Measurements from ENCODE around the gene MRPS10. TPM values are rescaled to one million over a fixed set of nuclear protein-coding genes. Genes with fewer than 3 reads are reported as not detected.

MRPS10 gene
- total and polyA plus RNA-seq, 2 donors (not counting 3 experiments of a cell fraction or from before 2014, with no cell fraction given): 23.2 to 37.7 TPM

DNA sequence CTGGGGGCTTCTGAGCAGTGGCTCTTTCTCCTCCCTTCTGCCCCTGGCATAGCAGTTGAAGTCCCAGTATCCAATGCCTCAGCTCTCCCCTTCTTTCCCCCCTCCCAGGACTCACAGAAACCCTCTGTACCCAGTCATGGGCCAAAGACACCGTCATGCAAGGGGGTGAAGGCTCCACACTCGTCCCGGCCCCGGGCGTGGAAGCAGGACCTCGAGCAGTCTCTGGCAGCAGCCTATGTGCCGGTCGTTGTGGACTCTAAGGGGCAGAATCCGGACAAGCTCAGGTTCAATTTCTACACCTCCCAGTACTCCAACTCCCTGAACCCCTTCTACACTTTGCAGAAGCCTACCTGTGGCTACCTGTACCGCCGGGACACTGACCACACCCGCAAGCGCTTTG lies 54.8 kb downstream of the MRPS10 start:
- intact Hi-C loops (cut with micrococcal nuclease) (no loop called here), dilution Hi-C loops (cut with MboI; ENCODE audit: extremely low pct_ligation_motif_present, low sequenced_read_pairs) (no loop called here)
- no peak for DNase-seq (ENCODE audit: low read depth, low spot score)
- Histone ChIP-seq H3K27ac (ENCODE audit: insufficient read depth, low read depth, low read length) (no peak overlapping the region), H3K9me3 (replicated peaks; ENCODE audit: control insufficient read depth, insufficient read depth, low read length) (no peaks in the 10 kb centered on the region), H3K9ac (replicated peaks; ENCODE audit: extremely low read depth, insufficient read depth, low read length) (no peak overlapping the region), H3K4me3 (replicated peaks in 1 of 3; ENCODE audit: insufficient read depth in 1 of 3, low read depth in 1 of 3, low read length in 3 of 3) (no peak overlapping the region), H4K20me1 (replicated peaks; ENCODE audit: control insufficient read depth, extremely low read depth, insufficient read depth, low read length) (no peaks in the 10 kb centered on the region), H3K36me3 (ENCODE audit: control insufficient read depth in 2 of 2, extremely low read depth in 1 of 2, insufficient read depth in 2 of 2, low read length in 2 of 2) (no peaks in the 10 kb centered on the region), H3K9me1 (replicated peaks; ENCODE audit: control insufficient read depth, extremely low read depth, insufficient read depth, low read length) (no peaks in the 10 kb centered on the region), H3K4me2 (ENCODE audit: insufficient read depth, low read length) (no peak overlapping the region), H2AFZ (ENCODE audit: low read depth, low read length) (no peak overlapping the region), H3K79me2 (ENCODE audit: control insufficient read depth, insufficient read depth, low read length) (no peaks in the 10 kb centered on the region), H3K4me1 (ENCODE audit: control insufficient read depth, extremely low read depth, insufficient read depth, low read length) (no peaks in the 10 kb centered on the region), H3K27me3 (ENCODE audit: control insufficient read depth in 2 of 2, insufficient read depth in 2 of 2, low read length in 2 of 2) (peaks cover 4 to 5% of the 10 kb centered on the region in 2 experiments)
- ChIA-PET POLR2A (no interaction called here), CTCF (interaction anchor here (1.7 to 3.3 kb wide), 3 partner anchors 26 to 385 kb away, joined by 4 to 28 read pairs (median 10); no protein-coding TSS in a partner anchor)
- FAIRE-seq: no peak
- TF ChIP-seq, protein P1, sequence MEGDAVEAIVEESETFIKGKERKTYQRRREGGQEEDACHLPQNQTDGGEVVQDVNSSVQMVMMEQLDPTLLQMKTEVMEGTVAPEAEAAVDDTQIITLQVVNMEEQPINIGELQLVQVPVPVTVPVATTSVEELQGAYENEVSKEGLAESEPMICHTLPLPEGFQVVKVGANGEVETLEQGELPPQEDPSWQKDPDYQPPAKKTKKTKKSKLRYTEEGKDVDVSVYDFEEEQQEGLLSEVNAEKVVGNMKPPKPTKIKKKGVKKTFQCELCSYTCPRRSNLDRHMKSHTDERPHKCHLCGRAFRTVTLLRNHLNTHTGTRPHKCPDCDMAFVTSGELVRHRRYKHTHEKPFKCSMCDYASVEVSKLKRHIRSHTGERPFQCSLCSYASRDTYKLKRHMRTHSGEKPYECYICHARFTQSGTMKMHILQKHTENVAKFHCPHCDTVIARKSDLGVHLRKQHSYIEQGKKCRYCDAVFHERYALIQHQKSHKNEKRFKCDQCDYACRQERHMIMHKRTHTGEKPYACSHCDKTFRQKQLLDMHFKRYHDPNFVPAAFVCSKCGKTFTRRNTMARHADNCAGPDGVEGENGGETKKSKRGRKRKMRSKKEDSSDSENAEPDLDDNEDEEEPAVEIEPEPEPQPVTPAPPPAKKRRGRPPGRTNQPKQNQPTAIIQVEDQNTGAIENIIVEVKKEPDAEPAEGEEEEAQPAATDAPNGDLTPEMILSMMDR (IDR thresholded peaks at IDR 0.05; ENCODE audit: extremely low read depth in 1 of 2, insufficient read depth in 1 of 2, low read depth in 1 of 2, low read length in 2 of 2): no peak
- no peak for TF ChIP-seq GATA2 (IDR thresholded peaks at IDR 0.05; ENCODE audit: insufficient read depth, insufficient read length, low read depth, low read length)
- no peak for TF ChIP-seq EZH2 (IDR thresholded peaks at IDR 0.05; ENCODE audit: borderline replicate concordance, low read depth, low read length, severe bottlenecking)
- no peak for TF ChIP-seq FOS (IDR thresholded peaks at IDR 0.05; ENCODE audit: borderline replicate concordance, insufficient read depth, low read length)
- no peak for TF ChIP-seq JUN (IDR thresholded peaks at IDR 0.05; ENCODE audit: borderline replicate concordance, insufficient read depth, insufficient read length, low read depth)
- TF ChIP-seq POLR2A (IDR thresholded peaks at IDR 0.05; ENCODE audit: low read depth, low read length): no peak
- TF ChIP-seq, protein P2, sequence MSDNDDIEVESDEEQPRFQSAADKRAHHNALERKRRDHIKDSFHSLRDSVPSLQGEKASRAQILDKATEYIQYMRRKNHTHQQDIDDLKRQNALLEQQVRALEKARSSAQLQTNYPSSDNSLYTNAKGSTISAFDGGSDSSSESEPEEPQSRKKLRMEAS (IDR thresholded peaks at IDR 0.05; ENCODE audit: insufficient read depth, insufficient read length): no peak
- no peak for TF ChIP-seq MYC (IDR thresholded peaks at IDR 0.05; ENCODE audit: low read depth, low read length)
- BruUV-seq (replicated peaks): no TSS peak
